Measurements from ENCODE around the gene NOS1.

NOS1 gene

GRCh38 chr12:117363056-117363662 lies 1.7 kb upstream of the NOS1 start:
- no peak for DNase-seq

GRCh38 chr12:117362391-117362790 lies 965 bp upstream of the NOS1 start:
- no peak for DNase-seq

GRCh38 chr12:117361905-117362304 lies 479 bp upstream of the NOS1 start:
- no peak for DNase-seq

- no peak for DNase-seq
These were observed 677 bp downstream of the NOS1 start for GRCh38 chr12:117360551-117361346.

- no peak for DNase-seq
These were observed 1.2 kb downstream of the NOS1 start for GRCh38 chr12:117360222-117360550.

GRCh38 chr12:117359029-117359845 lies 2.2 kb downstream of the NOS1 start:
- DNase-seq = no peak

- no peak for DNase-seq
These were observed 5.4 kb downstream of the NOS1 start for GRCh38 chr12:117356048-117356447.

GRCh38 chr12:117352883-117353282 lies 8.5 kb downstream of the NOS1 start:
- DNase-seq = no peak

- no peak for DNase-seq
These were observed 9.2 kb downstream of the NOS1 start for GRCh38 chr12:117352206-117352605.

GRCh38 chr12:117350140-117350539 lies 11.3 kb downstream of the NOS1 start:
- no peak for DNase-seq

GRCh38 chr12:117347588-117347987 lies 13.8 kb downstream of the NOS1 start:
- DNase-seq = no peak

- no peak for DNase-seq
These were observed 16.7 kb downstream of the NOS1 start for GRCh38 chr12:117344716-117345115.

GRCh38 chr12:117343849-117344248 lies 17.6 kb downstream of the NOS1 start:
- no peak for DNase-seq

- no peak for DNase-seq
These were observed 18.1 kb downstream of the NOS1 start for GRCh38 chr12:117343296-117343695.

- DNase-seq = no peak
These were observed 18.7 kb downstream of the NOS1 start for GRCh38 chr12:117342682-117343081.

- DNase-seq = no peak
These were observed 19.2 kb downstream of the NOS1 start for GRCh38 chr12:117342247-117342646.

- no peak for DNase-seq
These were observed 22.3 kb downstream of the NOS1 start for GRCh38 chr12:117339104-117339503.

- DNase-seq = no peak
These were observed 26.4 kb downstream of the NOS1 start for GRCh38 chr12:117334855-117335587.

GRCh38 chr12:117334051-117334450 lies 27.4 kb downstream of the NOS1 start:
- DNase-seq = no peak

- DNase-seq = no peak
These were observed 28.0 kb downstream of the NOS1 start for GRCh38 chr12:117333331-117333881.

GRCh38 chr12:117331691-117332090 lies 29.7 kb downstream of the NOS1 start:
- DNase-seq = no peak

GRCh38 chr12:117330441-117331113 lies 30.8 kb downstream of the NOS1 start:
- no peak for DNase-seq
